PC-9 (cell line): Measurements from ENCODE around the gene SRMS.

Source experiments
- CTCF ChIP-seq: fragments of 200-600 bp; sonication (generic); conservative IDR thresholded peaks from 2 replicates; pipeline ENCODE4 v1.6.1; 2017; ENCODE audit warnings: mixed run types, antibody characterized with exemption, mild to moderate bottlenecking, moderate library complexity
- EZH2 ChIP-seq: fragments of 200-600 bp; sonication (generic); IDR thresholded peaks from 2 replicates; pipeline ENCODE4 v1.8.0; 2017; ENCODE audit warnings: antibody characterized with exemption, low read depth

- TF ChIP-seq CTCF, result no peak
- TF ChIP-seq EZH2, result no peak
Measured at GRCh38 chr20:63495167-63495720, 52.3 kb downstream of the SRMS start.
